HL-60 (cell line): ENCODE results near the gene RETREG3.

Source experiments
- DNase-seq, 2 experiments: peaks; one replicate each; pipeline ENCODE4 v3.0.0-alpha.2; 2010 to 2020; ENCODE audit warnings: low read depth in 1 of 2, low spot score in 1 of 2
- H3K27ac ChIP-seq: fragments of 250-450 bp; sonication (Bioruptor Pico); replicated peaks from 2 replicates; pipeline ENCODE4 v1.5.1; 2020; ENCODE audit warnings: mild to moderate bottlenecking, moderate library complexity
- H3K27me3 ChIP-seq: fragments of 250-450 bp; sonication (Bioruptor Pico); 2 replicates; pipeline ENCODE4 v1.5.1; 2021; ENCODE audit warnings: mild to moderate bottlenecking, moderate library complexity; ENCODE audit not compliant: insufficient read depth, poor library complexity, severe bottlenecking
- H3K4me3 ChIP-seq: replicated peaks from 2 replicates; pipeline ENCODE4 v1.5.1; 2011; ENCODE audit warnings: mild to moderate bottlenecking, control low read depth, low read length; ENCODE audit not compliant: insufficient read depth
- GABPA ChIP-seq: IDR thresholded peaks from 2 replicates; pipeline ENCODE4 v1.6.1; 2012; ENCODE audit warnings: low read depth
- POLR2AphosphoS5 ChIP-seq: IDR thresholded peaks from 2 replicates; pipeline ENCODE4 v1.6.1; 2012; ENCODE audit warnings: low read depth
- REST ChIP-seq: IDR thresholded peaks from 2 replicates; pipeline ENCODE4 v1.6.1; 2012; ENCODE audit warnings: low read depth; ENCODE audit not compliant: insufficient replicate concordance
- SPI1 ChIP-seq: IDR thresholded peaks from 2 replicates; pipeline ENCODE4 v1.6.1; 2012; ENCODE audit warnings: low read depth, mild to moderate bottlenecking, borderline replicate concordance
- TF ChIP-seq, protein P1 (sequence below): IDR thresholded peaks from one replicate; pipeline ENCODE4 v1.5.1; 2011; ENCODE audit warnings: low read length, control low read depth, inconsistent platforms; ENCODE audit not compliant: insufficient read depth

RETREG3 gene

DNA sequence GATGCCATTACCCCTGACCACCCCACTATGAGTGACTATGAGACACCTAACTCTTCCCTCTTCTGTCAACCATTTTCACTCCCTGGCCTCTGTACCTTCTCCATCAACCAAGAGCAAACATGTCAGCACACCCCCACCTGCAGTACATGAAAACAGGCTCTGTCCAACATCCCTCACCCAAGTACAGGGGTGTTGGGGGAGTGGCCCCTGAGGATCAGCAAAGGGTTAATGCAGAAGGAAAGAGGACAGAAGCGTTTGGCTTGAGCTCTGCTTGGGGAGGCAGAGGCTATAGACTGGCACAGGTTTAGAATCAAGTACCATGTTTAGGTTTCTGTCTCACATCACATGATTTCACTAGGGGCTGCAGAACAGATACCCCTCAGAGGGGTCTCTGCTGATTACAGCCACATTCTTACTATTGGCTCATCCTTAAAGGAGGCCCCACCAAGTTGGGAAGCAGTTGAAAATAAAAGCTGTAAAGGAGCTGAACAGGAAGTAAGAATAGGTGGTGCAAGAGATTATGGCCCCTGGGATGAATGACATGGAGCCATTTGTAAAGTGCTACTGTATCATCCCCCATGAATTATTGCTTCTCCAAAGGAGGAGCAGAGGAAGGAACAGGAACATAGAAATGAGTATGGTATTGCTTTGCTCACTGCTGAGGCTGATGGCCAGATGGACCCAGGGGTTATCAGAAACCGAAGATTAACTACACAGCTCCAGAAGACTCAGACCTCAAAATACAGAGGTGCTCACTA is 29.2 kb downstream of the RETREG3 start:
- Histone ChIP-seq H3K4me3 (no peak overlapping the region), H3K27me3 (no peaks in the 10 kb centered on the region), H3K27ac (no peak overlapping the region; the same call in 1 of the 2 replicates)
- no peak for DNase-seq
- TF ChIP-seq, protein P1, sequence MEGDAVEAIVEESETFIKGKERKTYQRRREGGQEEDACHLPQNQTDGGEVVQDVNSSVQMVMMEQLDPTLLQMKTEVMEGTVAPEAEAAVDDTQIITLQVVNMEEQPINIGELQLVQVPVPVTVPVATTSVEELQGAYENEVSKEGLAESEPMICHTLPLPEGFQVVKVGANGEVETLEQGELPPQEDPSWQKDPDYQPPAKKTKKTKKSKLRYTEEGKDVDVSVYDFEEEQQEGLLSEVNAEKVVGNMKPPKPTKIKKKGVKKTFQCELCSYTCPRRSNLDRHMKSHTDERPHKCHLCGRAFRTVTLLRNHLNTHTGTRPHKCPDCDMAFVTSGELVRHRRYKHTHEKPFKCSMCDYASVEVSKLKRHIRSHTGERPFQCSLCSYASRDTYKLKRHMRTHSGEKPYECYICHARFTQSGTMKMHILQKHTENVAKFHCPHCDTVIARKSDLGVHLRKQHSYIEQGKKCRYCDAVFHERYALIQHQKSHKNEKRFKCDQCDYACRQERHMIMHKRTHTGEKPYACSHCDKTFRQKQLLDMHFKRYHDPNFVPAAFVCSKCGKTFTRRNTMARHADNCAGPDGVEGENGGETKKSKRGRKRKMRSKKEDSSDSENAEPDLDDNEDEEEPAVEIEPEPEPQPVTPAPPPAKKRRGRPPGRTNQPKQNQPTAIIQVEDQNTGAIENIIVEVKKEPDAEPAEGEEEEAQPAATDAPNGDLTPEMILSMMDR, result no peak
- TF ChIP-seq REST (no peak), POLR2AphosphoS5 (no peak), SPI1 (no peak), GABPA (no peak)

- Histone ChIP-seq H3K27me3 (no peaks in the 10 kb centered on the region), H3K4me3 (peak overlapping the region; percentile 37), H3K27ac (peak overlapping the region; percentile 94)
- TF ChIP-seq SPI1 (no peak), REST (peak; percentile 10)
- TF ChIP-seq, protein P1, result peak; percentile 74
- peak in 1 of 2 experiments; percentile 84 for DNase-seq
These were observed 30.8 kb downstream of the RETREG3 start for GRCh38 chr17:42578282-42578869.

DNA sequence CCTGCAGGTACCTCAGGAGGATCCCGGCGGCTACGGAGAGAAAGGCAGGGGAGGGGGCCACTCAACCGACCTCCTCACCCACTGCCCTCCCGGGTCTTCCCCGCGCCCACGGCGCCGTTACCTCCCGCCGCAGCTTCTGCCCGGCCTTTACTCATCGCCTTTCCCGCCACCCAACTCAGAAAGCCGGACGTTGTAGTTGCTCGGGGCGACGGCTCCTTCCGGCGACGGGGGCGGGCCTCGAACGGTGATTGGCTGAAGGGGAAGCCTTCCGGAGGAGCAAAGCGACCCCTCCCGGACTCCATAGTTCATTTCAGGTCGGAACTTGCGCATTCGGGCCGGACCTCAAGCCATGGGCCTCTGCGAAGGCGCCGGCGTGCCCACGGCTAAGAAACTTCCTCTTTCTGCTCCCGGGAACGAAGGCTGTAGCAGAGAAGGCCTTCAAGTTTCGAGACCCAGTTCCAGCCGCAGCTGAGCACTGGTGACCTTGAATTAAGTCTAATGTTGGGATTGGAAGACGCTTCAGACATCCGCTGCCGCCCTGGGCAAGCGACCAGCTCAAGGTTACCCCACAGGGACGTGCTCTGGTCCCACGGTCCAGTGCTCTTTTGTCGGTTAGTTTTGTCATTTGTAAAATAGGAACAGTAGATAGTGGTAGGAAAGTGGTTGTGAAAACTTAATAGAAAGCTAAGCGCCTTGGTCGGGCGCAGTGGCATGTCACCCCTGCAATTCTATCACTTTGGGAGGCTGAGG is 31.5 kb downstream of the RETREG3 start, which contains the start of gene PSMC3IP:
Gene PSMC3IP, minus strand, starts transcription at position 198 of the 750 bp plus-strand sequence. Its CDS starts 43 bp downstream, at position 155.
- Histone ChIP-seq H3K27me3 (no peaks in the 10 kb centered on the region), H3K4me3 (peak within 1 kb of the TSS; percentile 92), H3K27ac (peak within 1 kb of the TSS; percentile 94)
- TF ChIP-seq, protein P1, result peak; percentile 3
- TF ChIP-seq SPI1 (no peak), GABPA (peak; percentile 93), REST (peak; percentile 13), POLR2AphosphoS5 (peak; percentile 81)
- DNase-seq, result peak; percentile 91 to 98
